ENCODE data around the gene ANO9. TPM values are rescaled to one million over a fixed set of nuclear protein-coding genes. Genes with fewer than 3 reads are reported as not detected.

The ANO9 gene
- total RNA-seq, 1 donor from 2014 or later: 1.9 TPM

DNA sequence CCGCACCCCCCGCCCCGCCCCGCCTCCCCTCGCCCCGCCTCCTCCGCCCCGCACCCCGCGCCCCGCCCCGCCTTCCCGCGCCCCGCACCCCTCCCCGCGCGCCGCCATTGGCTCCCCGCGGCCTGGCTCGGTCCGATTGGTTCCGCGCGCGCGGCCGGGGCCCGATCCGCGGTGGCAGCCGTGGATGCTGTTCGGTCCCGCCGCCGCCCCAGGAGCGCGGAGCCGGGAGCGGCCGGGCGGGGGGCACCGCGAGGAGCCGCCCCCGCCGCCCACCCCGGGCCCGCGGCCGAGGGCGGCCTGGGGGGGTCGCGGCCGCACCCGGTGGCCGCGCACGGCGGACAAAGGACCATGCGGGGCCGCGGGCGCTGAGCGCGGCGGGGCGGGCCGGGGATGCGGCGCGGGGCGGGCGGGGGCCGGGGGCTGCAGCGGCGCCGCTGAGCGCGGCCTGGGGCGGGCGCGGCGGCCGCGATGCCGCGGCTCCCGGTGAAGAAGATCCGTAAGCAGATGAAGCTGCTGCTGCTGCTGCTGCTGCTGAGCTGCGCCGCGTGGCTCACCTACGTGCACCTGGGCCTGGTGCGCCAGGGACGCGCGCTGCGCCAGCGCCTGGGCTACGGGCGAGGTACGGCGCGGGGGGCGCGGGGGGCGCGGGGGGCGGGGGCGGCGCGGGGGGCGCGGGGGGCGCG lies 72.3 kb downstream of the ANO9 start, which contains the start of gene B4GALNT4:
Gene B4GALNT4, plus strand, starts transcription at position 164 of the 683 bp plus-strand sequence. Its CDS starts 305 bp downstream, at position 469.
- H3K27ac Mint-ChIP-seq (ENCODE audit: unreplicated experiment): peak within 1 kb of the TSS; percentile 89

DNA sequence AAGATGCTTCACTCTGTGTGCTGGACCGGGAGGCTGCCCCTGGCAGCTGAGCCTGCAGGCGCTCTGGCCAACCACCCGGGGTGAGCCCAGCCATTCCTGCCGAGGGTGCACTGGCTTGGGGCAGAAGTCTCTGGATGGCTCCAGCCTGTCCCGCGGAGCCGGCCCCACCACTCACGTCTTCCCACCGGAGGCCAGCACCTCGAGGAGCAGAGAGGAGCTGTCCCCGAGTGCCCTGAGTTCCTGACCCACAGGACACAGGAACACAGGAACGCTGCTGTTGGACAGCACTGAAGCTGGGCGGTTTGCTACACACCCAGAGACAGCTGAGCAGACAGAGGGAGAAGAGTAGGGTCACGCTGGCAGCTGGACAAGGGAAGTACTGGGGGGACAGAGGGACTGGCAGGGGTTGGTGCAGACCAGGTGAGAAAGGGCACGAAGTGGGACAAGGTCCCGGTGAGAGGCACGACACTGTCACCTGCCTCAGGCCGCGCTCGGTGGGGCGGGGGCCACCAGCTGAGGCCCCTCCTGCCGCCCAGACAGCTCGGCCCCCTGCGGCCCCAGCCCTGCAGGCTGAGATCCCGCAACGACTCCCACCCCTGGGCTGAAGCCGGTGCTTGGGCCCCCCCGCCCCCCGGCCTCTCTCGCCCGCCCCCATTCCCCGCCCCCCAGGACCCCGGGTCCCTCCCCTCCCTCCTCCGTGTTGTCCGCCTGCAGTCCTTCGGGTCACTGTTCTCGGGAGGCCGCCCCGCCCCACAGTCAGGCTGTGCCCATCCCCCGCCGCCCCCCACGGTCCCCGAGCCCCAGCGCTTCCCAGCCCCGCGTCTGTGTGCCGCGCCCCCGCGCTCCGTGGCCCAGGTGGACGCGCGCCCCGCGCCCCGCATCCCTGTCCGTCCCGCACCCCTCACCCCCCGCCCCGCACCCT lies 73.1 kb downstream of the ANO9 start:
- DNase-seq (ENCODE audit: low read depth) (no peak), FAIRE-seq (no peak)
- Mint-ChIP-seq H3K27me3 (ENCODE audit: low read depth, unreplicated experiment) (peaks cover 13% of the 10 kb centered on the region), H3K36me3 (ENCODE audit: low read depth, unreplicated experiment) (no peaks in the 10 kb centered on the region), H3K4me3 (ENCODE audit: unreplicated experiment) (peak overlapping the region; percentile 91), H3K27ac (ENCODE audit: unreplicated experiment) (peak overlapping the region; percentile 89), H3K9me3 (ENCODE audit: unreplicated experiment) (peaks cover 4% of the 10 kb centered on the region), H3K4me1 (ENCODE audit: low read depth, unreplicated experiment) (peaks cover 2% of the 10 kb centered on the region)
- Histone ChIP-seq H3K27ac (ENCODE audit: low read depth, low read length) (no peak overlapping the region), H3K4me3 (ENCODE audit: insufficient read depth, low read depth, low read length) (no peak overlapping the region), H3K4me1 (ENCODE audit: insufficient read depth, low read length) (no peaks in the 10 kb centered on the region), H3K79me2 (ENCODE audit: insufficient read depth, low read length) (no peaks in the 10 kb centered on the region), H3K9me3 (ENCODE audit: insufficient read depth, low read depth, low read length) (no peaks in the 10 kb centered on the region), H3K36me3 (ENCODE audit: insufficient read depth, low read length) (no peaks in the 10 kb centered on the region), H3K4me2 (ENCODE audit: low read length) (peak overlapping the region; percentile 70), H4K20me1 (ENCODE audit: insufficient read depth, low read length) (peaks cover 23% of the 10 kb centered on the region), H2AFZ (ENCODE audit: low read depth, low read length) (peak overlapping the region; percentile 52), H3K9ac (ENCODE audit: low read length) (no peak overlapping the region), H3K27me3 (ENCODE audit: insufficient read depth, low read length) (peaks cover 20% of the 10 kb centered on the region)
- TF ChIP-seq EZH2 (IDR thresholded peaks at IDR 0.05; ENCODE audit: insufficient read depth, low read length): peak; percentile 90
- TF ChIP-seq, protein P1, sequence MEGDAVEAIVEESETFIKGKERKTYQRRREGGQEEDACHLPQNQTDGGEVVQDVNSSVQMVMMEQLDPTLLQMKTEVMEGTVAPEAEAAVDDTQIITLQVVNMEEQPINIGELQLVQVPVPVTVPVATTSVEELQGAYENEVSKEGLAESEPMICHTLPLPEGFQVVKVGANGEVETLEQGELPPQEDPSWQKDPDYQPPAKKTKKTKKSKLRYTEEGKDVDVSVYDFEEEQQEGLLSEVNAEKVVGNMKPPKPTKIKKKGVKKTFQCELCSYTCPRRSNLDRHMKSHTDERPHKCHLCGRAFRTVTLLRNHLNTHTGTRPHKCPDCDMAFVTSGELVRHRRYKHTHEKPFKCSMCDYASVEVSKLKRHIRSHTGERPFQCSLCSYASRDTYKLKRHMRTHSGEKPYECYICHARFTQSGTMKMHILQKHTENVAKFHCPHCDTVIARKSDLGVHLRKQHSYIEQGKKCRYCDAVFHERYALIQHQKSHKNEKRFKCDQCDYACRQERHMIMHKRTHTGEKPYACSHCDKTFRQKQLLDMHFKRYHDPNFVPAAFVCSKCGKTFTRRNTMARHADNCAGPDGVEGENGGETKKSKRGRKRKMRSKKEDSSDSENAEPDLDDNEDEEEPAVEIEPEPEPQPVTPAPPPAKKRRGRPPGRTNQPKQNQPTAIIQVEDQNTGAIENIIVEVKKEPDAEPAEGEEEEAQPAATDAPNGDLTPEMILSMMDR (IDR thresholded peaks at IDR 0.05; ENCODE audit: insufficient read depth, low read depth, low read length): no peak

More for the DNA sequence above, 72.3 kb downstream of the ANO9 start, which contains the start of gene B4GALNT4:
- peaks cover 13% of the 10 kb centered on the region for H3K27me3 Mint-ChIP-seq (ENCODE audit: low read depth, unreplicated experiment)
- peak within 1 kb of the TSS; percentile 78 for H3K4me2 ChIP-seq (ENCODE audit: low read length)
- H3K4me3 Mint-ChIP-seq (ENCODE audit: unreplicated experiment): peak within 1 kb of the TSS; percentile 91
- H3K27ac ChIP-seq (ENCODE audit: low read depth, low read length): no peak within 1 kb of the TSS
- no peaks in the 10 kb centered on the region for H3K9me3 ChIP-seq (ENCODE audit: insufficient read depth, low read depth, low read length)
- H3K36me3 Mint-ChIP-seq (ENCODE audit: low read depth, unreplicated experiment): peaks cover 4% of the 10 kb centered on the region
- no peaks in the 10 kb centered on the region for H3K36me3 ChIP-seq (ENCODE audit: insufficient read depth, low read length)
- DNase-seq (ENCODE audit: low read depth) (no peak), FAIRE-seq (no peak)
- no peak for TF ChIP-seq EZH2 (IDR thresholded peaks at IDR 0.05; ENCODE audit: insufficient read depth, low read length)
- TF ChIP-seq, protein P1 (IDR thresholded peaks at IDR 0.05; ENCODE audit: insufficient read depth, low read depth, low read length): no peak
- H3K9me3 Mint-ChIP-seq (ENCODE audit: unreplicated experiment): peaks cover 2% of the 10 kb centered on the region
- H3K4me3 ChIP-seq (ENCODE audit: insufficient read depth, low read depth, low read length): peak within 1 kb of the TSS; percentile 46
- H2AFZ ChIP-seq (ENCODE audit: low read depth, low read length): peak within 1 kb of the TSS; percentile 52
- H3K4me1 ChIP-seq (ENCODE audit: insufficient read depth, low read length): no peaks in the 10 kb centered on the region
- peak within 1 kb of the TSS; percentile 57 for H3K9ac ChIP-seq (ENCODE audit: low read length)
- H3K27me3 ChIP-seq (ENCODE audit: insufficient read depth, low read length): peaks cover 20% of the 10 kb centered on the region
- H4K20me1 ChIP-seq (ENCODE audit: insufficient read depth, low read length): peaks cover 23% of the 10 kb centered on the region
- no peaks in the 10 kb centered on the region for H3K79me2 ChIP-seq (ENCODE audit: insufficient read depth, low read length)
- peaks cover 2% of the 10 kb centered on the region for H3K4me1 Mint-ChIP-seq (ENCODE audit: low read depth, unreplicated experiment)
